ENCODE data around the gene KPNA6. TPM values are rescaled to one million over a fixed set of nuclear protein-coding genes. Genes with fewer than 3 reads are reported as not detected.
A peak's percentile ranks its signal among the peaks of the same experiment; 100 is the strongest.
"Not testable (repeated sequence)": the region's sequence is repeated elsewhere in the genome, so short reads cannot be mapped to it uniquely, and the experiment has no call there.

The KPNA6 gene
- total RNA-seq, 2 experiments from 2014 or later: 65.7 to 67.2 TPM

GRCh38 chr1:32123361-32123760 lies 15.5 kb downstream of the KPNA6 start:
- CTCF ChIA-PET: interaction anchor here (0.6 to 3.1 kb wide), 3 partner anchors 12 to 15 kb away, joined by 3 to 16 read pairs (median 5); partner anchors contain the start of gene KPNA6
- Mint-ChIP-seq H3K4me1 (ENCODE audit: low read depth) (peaks cover 32% of the 10 kb centered on the region), H3K27ac (peak overlapping the region; percentile 66), H3K36me3 (ENCODE audit: low read depth) (peaks cover 19% of the 10 kb centered on the region)
- H3K9me3 Mint-ChIP-seq (ENCODE audit: insufficient read depth); ATAC-seq; H3K4me3 Mint-ChIP-seq; H3K27me3 Mint-ChIP-seq (ENCODE audit: low read depth); DNase-seq; POLR2A ChIA-PET: not testable (repeated sequence)

GRCh38 chr1:32125313-32125712 lies 17.5 kb downstream of the KPNA6 start:
- POLR2A ChIA-PET: no interaction called here

GRCh38 chr1:32126770-32127169 lies 18.9 kb downstream of the KPNA6 start:
- ChIA-PET CTCF (interaction anchor here (2.0 kb wide), 1 partner anchor 15 kb away, joined by 10 read pairs; no protein-coding TSS in a partner anchor), POLR2A (no interaction called here)
- H3K36me3 Mint-ChIP-seq (ENCODE audit: low read depth): peaks cover 17% of the 10 kb centered on the region
- H3K9me3 Mint-ChIP-seq (ENCODE audit: insufficient read depth): no peaks in the 10 kb centered on the region
- DNase-seq: no peak
- no peak overlapping the region for H3K27ac Mint-ChIP-seq
- H3K27me3 Mint-ChIP-seq (ENCODE audit: low read depth): no peaks in the 10 kb centered on the region
- H3K4me1 Mint-ChIP-seq (ENCODE audit: low read depth): peaks cover 32% of the 10 kb centered on the region
- no peak for ATAC-seq
- H3K4me3 Mint-ChIP-seq: no peak overlapping the region

More at GRCh38 chr1:32125313-32125712, 17.5 kb downstream of the KPNA6 start:
- DNase-seq (no peak), ATAC-seq (no peak)
- H3K27me3 Mint-ChIP-seq (ENCODE audit: low read depth): no peaks in the 10 kb centered on the region
- peaks cover 41% of the 10 kb centered on the region for H3K4me1 Mint-ChIP-seq (ENCODE audit: low read depth)
- H3K36me3 Mint-ChIP-seq (ENCODE audit: low read depth): peaks cover 22% of the 10 kb centered on the region
- no peaks in the 10 kb centered on the region for H3K9me3 Mint-ChIP-seq (ENCODE audit: insufficient read depth)
- CTCF ChIA-PET: no interaction called here
- no peak overlapping the region for H3K27ac Mint-ChIP-seq
- no peak overlapping the region for H3K4me3 Mint-ChIP-seq

GRCh38 chr1:32127409-32128198 lies 19.7 kb downstream of the KPNA6 start:
- POLR2A ChIA-PET: no interaction called here
- CTCF ChIA-PET: interaction anchor here (0.7 to 2.0 kb wide), 11 partner anchors 11 to 245 kb away, joined by 3 to 10 read pairs (median 3); partner anchors contain the start of genes KPNA6 and TMEM39B
- Mint-ChIP-seq H3K4me3 (no peak overlapping the region), H3K4me1 (ENCODE audit: low read depth) (peaks cover 27% of the 10 kb centered on the region), H3K9me3 (ENCODE audit: insufficient read depth) (no peaks in the 10 kb centered on the region), H3K36me3 (ENCODE audit: low read depth) (peaks cover 13% of the 10 kb centered on the region), H3K27ac (no peak overlapping the region), H3K27me3 (ENCODE audit: low read depth) (no peaks in the 10 kb centered on the region)
- DNase-seq (no peak), ATAC-seq (no peak)

- no peak for ATAC-seq
- CTCF ChIA-PET: interaction anchor here (1.0 to 2.0 kb wide), 9 partner anchors 14 to 244 kb away, joined by 3 to 10 read pairs (median 4); partner anchors contain the start of genes KPNA6 and TMEM39B
- peaks cover 12% of the 10 kb centered on the region for H3K36me3 Mint-ChIP-seq (ENCODE audit: low read depth)
- POLR2A ChIA-PET: no interaction called here
- no peak overlapping the region for H3K4me3 Mint-ChIP-seq
- DNase-seq: no peak
- H3K27ac Mint-ChIP-seq: no peak overlapping the region
- H3K4me1 Mint-ChIP-seq (ENCODE audit: low read depth): peaks cover 19% of the 10 kb centered on the region
- no peaks in the 10 kb centered on the region for H3K27me3 Mint-ChIP-seq (ENCODE audit: low read depth)
- H3K9me3 Mint-ChIP-seq (ENCODE audit: insufficient read depth): no peaks in the 10 kb centered on the region
Measured at GRCh38 chr1:32128479-32128878, 20.6 kb downstream of the KPNA6 start.

GRCh38 chr1:32128964-32129363 lies 21.1 kb downstream of the KPNA6 start:
- H3K9me3 Mint-ChIP-seq (ENCODE audit: insufficient read depth): no peaks in the 10 kb centered on the region
- ChIA-PET CTCF (interaction anchor here (0.6 to 2.0 kb wide), 4 partner anchors 18 to 312 kb away, joined by 3 to 10 read pairs (median 4); no protein-coding TSS in a partner anchor), POLR2A (no interaction called here)
- H3K27ac Mint-ChIP-seq: no peak overlapping the region
- ATAC-seq: no peak
- no peak for DNase-seq
- no peaks in the 10 kb centered on the region for H3K27me3 Mint-ChIP-seq (ENCODE audit: low read depth)
- no peak overlapping the region for H3K4me3 Mint-ChIP-seq
- H3K36me3 Mint-ChIP-seq (ENCODE audit: low read depth): peaks cover 13% of the 10 kb centered on the region
- H3K4me1 Mint-ChIP-seq (ENCODE audit: low read depth): peaks cover 19% of the 10 kb centered on the region

- H3K4me3 Mint-ChIP-seq; H3K27me3 Mint-ChIP-seq (ENCODE audit: low read depth); POLR2A ChIA-PET; DNase-seq; H3K27ac Mint-ChIP-seq; CTCF ChIA-PET; H3K9me3 Mint-ChIP-seq (ENCODE audit: insufficient read depth); ATAC-seq: not testable (repeated sequence)
- Mint-ChIP-seq H3K36me3 (ENCODE audit: low read depth) (peaks cover 24% of the 10 kb centered on the region), H3K4me1 (ENCODE audit: low read depth) (peaks cover 19% of the 10 kb centered on the region)
Measured at GRCh38 chr1:32133950-32134280, 26.1 kb downstream of the KPNA6 start.

GRCh38 chr1:32137111-32137510 lies 29.3 kb downstream of the KPNA6 start:
- ChIA-PET CTCF (no interaction called here), POLR2A (no interaction called here)
- ATAC-seq: no peak
- peaks cover 29% of the 10 kb centered on the region for H3K4me1 Mint-ChIP-seq (ENCODE audit: low read depth)
- no peaks in the 10 kb centered on the region for H3K27me3 Mint-ChIP-seq (ENCODE audit: low read depth)
- H3K9me3 Mint-ChIP-seq (ENCODE audit: insufficient read depth): no peaks in the 10 kb centered on the region
- H3K36me3 Mint-ChIP-seq (ENCODE audit: low read depth): peaks cover 31% of the 10 kb centered on the region
- no peak overlapping the region for H3K27ac Mint-ChIP-seq
- no peak for DNase-seq
- no peak overlapping the region for H3K4me3 Mint-ChIP-seq

- Mint-ChIP-seq H3K27ac (peak overlapping the region; percentile 21), H3K4me1 (ENCODE audit: low read depth) (peaks cover 29% of the 10 kb centered on the region), H3K4me3 (no peak overlapping the region), H3K9me3 (ENCODE audit: insufficient read depth) (no peaks in the 10 kb centered on the region), H3K36me3 (ENCODE audit: low read depth) (peaks cover 31% of the 10 kb centered on the region), H3K27me3 (ENCODE audit: low read depth) (no peaks in the 10 kb centered on the region)
- no peak for DNase-seq
- POLR2A ChIA-PET: no interaction called here
- no peak for ATAC-seq
- CTCF ChIA-PET: interaction anchor here (1.1 to 1.2 kb wide), 2 partner anchors 11 to 18 kb away, joined by 3 to 4 read pairs; no protein-coding TSS in a partner anchor
Measured at GRCh38 chr1:32138965-32139364, 31.1 kb downstream of the KPNA6 start.

GRCh38 chr1:32142446-32143301 lies 34.8 kb downstream of the KPNA6 start:
- Mint-ChIP-seq H3K27me3 (ENCODE audit: low read depth) (no peaks in the 10 kb centered on the region), H3K4me1 (ENCODE audit: low read depth) (peaks cover 37% of the 10 kb centered on the region), H3K27ac (peak overlapping the region; percentile 46), H3K9me3 (ENCODE audit: insufficient read depth) (no peaks in the 10 kb centered on the region), H3K4me3 (no peak overlapping the region), H3K36me3 (ENCODE audit: low read depth) (peaks cover 30% of the 10 kb centered on the region)
- ATAC-seq (no peak), DNase-seq (no peak)
- ChIA-PET POLR2A (no interaction called here), CTCF (interaction anchor here (1.1 to 1.6 kb wide), 2 partner anchors 31 to 34 kb away, joined by 3 to 5 read pairs; no protein-coding TSS in a partner anchor)

- DNase-seq; H3K4me3 Mint-ChIP-seq; POLR2A ChIA-PET; H3K27ac Mint-ChIP-seq; H3K9me3 Mint-ChIP-seq (ENCODE audit: insufficient read depth); H3K27me3 Mint-ChIP-seq (ENCODE audit: low read depth); ATAC-seq: not testable (repeated sequence)
- Mint-ChIP-seq H3K4me1 (ENCODE audit: low read depth) (peaks cover 31% of the 10 kb centered on the region), H3K36me3 (ENCODE audit: low read depth) (peaks cover 37% of the 10 kb centered on the region)
- CTCF ChIA-PET: interaction anchor here (1.1 to 1.6 kb wide), 2 partner anchors 31 to 35 kb away, joined by 3 to 5 read pairs; no protein-coding TSS in a partner anchor
Measured at GRCh38 chr1:32143302-32143695, 35.4 kb downstream of the KPNA6 start.

- Mint-ChIP-seq H3K27me3 (ENCODE audit: low read depth) (no peaks in the 10 kb centered on the region), H3K9me3 (ENCODE audit: insufficient read depth) (peaks cover 3% of the 10 kb centered on the region), H3K36me3 (ENCODE audit: low read depth) (peaks cover 37% of the 10 kb centered on the region), H3K4me3 (no peak overlapping the region), H3K27ac (no peak overlapping the region), H3K4me1 (ENCODE audit: low read depth) (peaks cover 25% of the 10 kb centered on the region)
- CTCF ChIA-PET: no interaction called here
- POLR2A ChIA-PET: no interaction called here
- ATAC-seq: no peak
- DNase-seq: no peak
Measured at GRCh38 chr1:32144033-32144432, 36.2 kb downstream of the KPNA6 start.
